Caki2 (cell line): ENCODE data around the gene EYS. TPM values are rescaled to one million over a fixed set of nuclear protein-coding genes. Genes with fewer than 3 reads are reported as not detected.

Source experiments
- DNase-seq: peaks from one replicate; pipeline ENCODE4 v3.0.0-alpha.2; 2015; ENCODE audit warnings: low read depth
- in situ Hi-C: cut with HindIII; loops from 2 replicates; pipeline ENCODE4 v1.10.0; 2016; ENCODE audit warnings: low sequenced_read_pairs, low pct_unique_long_range_greater_than_20kb, mixed read lengths
- total RNA-seq: library from RNA; depleted of rRNA; stranded (reverse); fragments of >200 nt; shearing (Covaris generic); gene quantifications from 2 replicates; pipeline ENCODE4 v1.2.3, GENCODE V29; 2014; ENCODE audit warnings: low replicate concordance

The EYS gene
- total RNA-seq, 1 experiment from 2014 or later = not detected

GRCh38 chr6:64175296-64175695 is 1531.7 kb downstream of the EYS start:
- in situ Hi-C loops = no loop called here

GRCh38 chr6:64170316-64170715 is 1536.7 kb downstream of the EYS start:
- in situ Hi-C loops = no loop called here
- no peak for DNase-seq

More at GRCh38 chr6:64175296-64175695, 1531.7 kb downstream of the EYS start:
- DNase-seq = no peak

- in situ Hi-C loops = no loop called here
- DNase-seq = no peak
Observed at GRCh38 chr6:64160486-64160885, 1546.5 kb downstream of the EYS start.

- no peak for DNase-seq
Observed at GRCh38 chr6:64155063-64155462, 1552.0 kb downstream of the EYS start.

GRCh38 chr6:64146876-64147275 is 1560.2 kb downstream of the EYS start:
- in situ Hi-C loops = no loop called here
- DNase-seq = peak; percentile 4

More at GRCh38 chr6:64155063-64155462, 1552.0 kb downstream of the EYS start:
- in situ Hi-C loops = no loop called here

- in situ Hi-C loops = no loop called here
Observed at GRCh38 chr6:64146094-64146493, 1560.9 kb downstream of the EYS start.

GRCh38 chr6:64145658-64146057 is 1561.4 kb downstream of the EYS start:
- DNase-seq = no peak
- in situ Hi-C loops = no loop called here

More at GRCh38 chr6:64146094-64146493, 1560.9 kb downstream of the EYS start:
- no peak for DNase-seq

- DNase-seq = no peak
- in situ Hi-C loops = no loop called here
Observed at GRCh38 chr6:64143101-64143500, 1563.9 kb downstream of the EYS start.

GRCh38 chr6:64141680-64142079 is 1565.3 kb downstream of the EYS start:
- DNase-seq = no peak
- in situ Hi-C loops = no loop called here

GRCh38 chr6:64128301-64129024 is 1578.6 kb downstream of the EYS start:
- in situ Hi-C loops = no loop called here
- DNase-seq = no peak

- DNase-seq = no peak
- in situ Hi-C loops = no loop called here
Observed at GRCh38 chr6:64123761-64124633, 1583.0 kb downstream of the EYS start.

- in situ Hi-C loops = no loop called here
- DNase-seq = no peak
Observed at GRCh38 chr6:64122712-64123375, 1584.2 kb downstream of the EYS start.

- DNase-seq = no peak
- in situ Hi-C loops = no loop called here
Observed at GRCh38 chr6:64121011-64121565, 1585.9 kb downstream of the EYS start.

GRCh38 chr6:64113704-64114103 is 1593.3 kb downstream of the EYS start:
- DNase-seq = no peak
- in situ Hi-C loops = no loop called here

- DNase-seq = no peak
- in situ Hi-C loops = no loop called here
Observed at GRCh38 chr6:64104051-64104450, 1603.0 kb downstream of the EYS start.

- in situ Hi-C loops = no loop called here
- no peak for DNase-seq
Observed at GRCh38 chr6:64103480-64103879, 1603.5 kb downstream of the EYS start.

GRCh38 chr6:64100702-64101303 is 1606.2 kb downstream of the EYS start:
- DNase-seq = no peak
- in situ Hi-C loops = no loop called here

- in situ Hi-C loops = no loop called here
Observed at GRCh38 chr6:64090352-64090751, 1616.7 kb downstream of the EYS start.

More at GRCh38 chr6:64090352-64090751, 1616.7 kb downstream of the EYS start:
- DNase-seq = no peak
